ENCODE measurements around the gene CD55.

Gene CD55

GRCh38 chr1:207364614-207365013 lies 43.1 kb downstream of the CD55 start:
- DNase-seq: no peak

DNA sequence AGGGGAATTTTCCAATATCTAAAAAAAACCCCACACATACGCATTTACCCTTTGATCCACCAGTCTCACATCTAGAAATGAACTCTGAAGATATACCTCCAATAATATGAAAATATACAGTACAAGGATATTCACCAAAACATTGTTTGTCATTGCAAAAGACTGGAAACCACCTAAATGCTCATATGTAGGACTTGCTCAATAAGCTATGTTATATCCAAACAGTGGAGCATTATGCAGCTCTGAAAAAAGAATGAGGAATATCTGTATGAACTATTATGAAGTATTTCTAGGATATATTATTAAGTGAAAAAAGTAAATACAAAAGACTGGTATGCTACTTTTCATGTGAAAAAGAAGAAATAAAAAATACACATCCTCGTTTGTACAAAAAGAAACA lies 43.6 kb downstream of the CD55 start:
- no peak for DNase-seq

GRCh38 chr1:207366022-207366421 lies 44.5 kb downstream of the CD55 start:
- DNase-seq: no peak

DNA sequence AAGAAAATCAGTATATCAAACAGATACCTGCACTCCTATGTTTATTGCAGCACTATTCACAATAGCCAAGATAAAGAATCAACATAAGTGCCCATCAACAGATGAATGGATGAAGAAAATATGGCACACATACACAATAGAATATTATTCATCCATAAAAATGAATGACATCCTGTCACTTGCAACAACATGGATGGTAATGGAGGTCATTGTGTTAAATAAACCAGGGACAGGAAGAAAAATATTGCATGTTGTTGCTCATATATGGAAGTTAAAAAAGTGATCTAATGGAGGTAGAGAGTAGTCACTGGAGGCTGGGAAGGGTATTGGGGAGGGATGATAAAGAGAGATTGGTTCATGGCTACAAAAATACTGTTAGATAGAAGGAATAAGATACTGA lies 67.2 kb downstream of the CD55 start:
- DNase-seq: no peak

- no peak for DNase-seq
These were observed 68.4 kb downstream of the CD55 start for GRCh38 chr1:207389728-207390464.

GRCh38 chr1:207393610-207394009 lies 72.1 kb downstream of the CD55 start:
- no peak for DNase-seq

DNA sequence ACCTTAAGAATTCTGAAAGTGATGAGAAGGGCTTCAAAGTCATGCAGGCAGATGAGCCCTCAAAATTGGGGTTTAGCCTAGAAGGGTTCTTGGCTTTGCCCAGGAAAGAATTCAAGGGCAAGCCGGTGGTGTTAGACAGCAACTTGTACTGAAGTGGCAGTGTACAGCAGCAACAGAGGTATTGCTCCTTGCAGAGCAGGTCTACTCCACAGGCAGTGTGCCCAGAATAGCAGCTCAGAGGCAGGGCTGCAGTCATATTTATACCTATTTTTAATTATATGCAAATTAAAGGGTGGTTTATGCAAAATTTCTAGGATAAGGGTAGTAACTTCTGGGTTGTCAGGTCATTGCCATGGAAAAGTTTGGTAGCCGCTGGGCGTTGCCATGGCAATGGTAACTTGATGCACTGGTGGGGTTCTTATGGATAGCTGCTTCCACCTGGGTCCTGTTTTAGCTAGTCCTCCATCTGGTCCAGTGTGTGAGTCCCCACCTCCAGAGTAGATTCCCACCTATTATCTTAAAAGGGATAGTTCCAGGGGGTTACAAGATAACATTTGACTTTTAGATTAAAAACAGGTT lies 74.8 kb downstream of the CD55 start:
- DNase-seq: peak; percentile 10

DNA sequence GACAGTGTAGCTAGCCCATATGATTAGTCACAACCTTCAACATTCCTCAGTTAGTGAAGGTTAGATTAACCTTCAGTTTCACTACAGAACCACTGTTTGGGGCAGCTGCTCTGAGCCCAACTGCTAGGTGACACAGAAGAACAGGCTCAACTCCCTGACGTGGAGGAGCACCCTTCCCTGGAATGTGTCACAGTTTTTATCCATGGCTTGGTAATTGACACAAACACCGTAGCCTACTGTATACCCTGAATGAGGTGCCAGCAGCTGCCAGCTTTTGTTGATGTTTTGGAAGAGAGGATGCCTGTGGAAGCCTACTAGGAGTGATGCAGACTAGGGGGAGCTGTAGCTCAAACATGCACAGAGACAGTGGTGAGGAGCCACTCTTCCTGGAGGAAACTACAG lies 76.0 kb downstream of the CD55 start:
- DNase-seq: no peak

GRCh38 chr1:207398986-207399385 lies 77.5 kb downstream of the CD55 start:
- DNase-seq: no peak

DNA sequence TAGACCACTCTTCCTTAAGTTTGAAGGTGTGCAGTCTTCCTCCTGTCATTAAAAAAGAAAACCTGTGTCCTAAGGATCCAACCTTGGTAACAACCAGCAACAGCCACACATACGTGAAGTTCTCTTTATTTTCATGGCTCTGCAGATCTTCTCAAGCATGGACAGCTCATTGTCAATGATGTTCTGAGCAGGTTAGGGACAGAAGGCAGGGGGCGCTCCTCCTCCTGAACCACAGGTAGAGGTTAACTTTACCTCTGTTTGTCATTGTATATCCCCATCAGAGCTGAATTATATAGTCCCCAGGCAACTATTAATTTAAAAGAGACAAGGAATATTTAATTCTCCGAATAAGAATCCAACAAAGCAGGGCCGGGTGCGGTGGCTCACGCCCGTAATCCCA lies 80.1 kb downstream of the CD55 start:
- peak; percentile 6 for DNase-seq

- DNase-seq: no peak
These were observed 81.3 kb downstream of the CD55 start for GRCh38 chr1:207402744-207403143.

GRCh38 chr1:207404849-207405525 lies 83.5 kb downstream of the CD55 start:
- DNase-seq: peak; percentile 56

- no peak for DNase-seq
These were observed 84.3 kb downstream of the CD55 start for GRCh38 chr1:207405814-207406213.

GRCh38 chr1:207407655-207408260 lies 86.3 kb downstream of the CD55 start:
- no peak for DNase-seq

Measured in NCI-H69 (cell line).